Fibroblast of lung (primary cell): Measurements from ENCODE around the gene SEC61B. TPM values are rescaled to one million over a fixed set of nuclear protein-coding genes. Genes with fewer than 3 reads are reported as not detected.

Experiments
- DNase-seq, 2 donors: peaks; one replicate each; pipeline versions ENCODE4 v3.0.0 to v3.0.0-alpha.2; 2010; ENCODE audit warnings: low read depth in 2 of 2
- H2AFZ ChIP-seq: 2 replicates; pipeline ENCODE4 v1.5.1; 2012; ENCODE audit warnings: low read length, control low read depth, inconsistent platforms
- H3K27ac ChIP-seq: 2 replicates; pipeline ENCODE4 v1.5.1; 2011; ENCODE audit warnings: low read length, control low read depth; ENCODE audit not compliant: insufficient read depth
- H3K27me3 ChIP-seq: 2 replicates; pipeline ENCODE4 v1.5.1; 2011; ENCODE audit warnings: mild to moderate bottlenecking, low read length; ENCODE audit not compliant: control insufficient read depth, insufficient read depth
- H3K36me3 ChIP-seq: 2 replicates; pipeline ENCODE4 v1.5.1; 2011; ENCODE audit warnings: low read length; ENCODE audit not compliant: control insufficient read depth, insufficient read depth
- H3K4me1 ChIP-seq: 2 replicates; pipeline ENCODE4 v1.5.1; 2011; ENCODE audit warnings: low read length; ENCODE audit not compliant: control insufficient read depth, insufficient read depth; ENCODE audit errors: extremely low read depth
- H3K4me2 ChIP-seq: 2 replicates; pipeline ENCODE4 v1.5.1; 2011; ENCODE audit warnings: low read length, control low read depth; ENCODE audit not compliant: insufficient read depth; ENCODE audit errors: extremely low read depth
- H3K4me3 ChIP-seq, 4 experiments: fragments of 200-600 bp in 1 of 4; sonication (generic) in 1 of 4; replicated peaks in 1 of 4; 2 replicates each; pipeline ENCODE4 v1.5.1; 2011 to 2016; ENCODE audit warnings: low read length in 4 of 4, low read depth in 3 of 4, mild to moderate bottlenecking in 3 of 4, control low read depth in 2 of 4, inconsistent platforms in 1 of 4, mixed read lengths in 1 of 4; ENCODE audit not compliant: insufficient read depth in 1 of 4; ENCODE audit errors: control extremely low read depth in 1 of 4
- H3K79me2 ChIP-seq: 2 replicates; pipeline ENCODE4 v1.5.1; 2012; ENCODE audit warnings: mild to moderate bottlenecking, low read length, inconsistent platforms; ENCODE audit not compliant: control insufficient read depth, insufficient read depth
- H3K9ac ChIP-seq: 2 replicates; pipeline ENCODE4 v1.5.1; 2011; ENCODE audit warnings: mild to moderate bottlenecking, low read length, control low read depth; ENCODE audit not compliant: insufficient read depth
- H3K9me3 ChIP-seq: 2 replicates; pipeline ENCODE4 v1.5.1; 2012; ENCODE audit warnings: low read depth, low read length; ENCODE audit not compliant: control insufficient read depth, insufficient read depth
- H4K20me1 ChIP-seq: 2 replicates; pipeline ENCODE4 v1.5.1; 2011; ENCODE audit warnings: low read length; ENCODE audit not compliant: control insufficient read depth, insufficient read depth; ENCODE audit errors: extremely low read depth
- EZH2 ChIP-seq: IDR thresholded peaks from 2 replicates; pipeline ENCODE4 v1.5.1; 2012; ENCODE audit warnings: low read length, control low read depth, mild to moderate bottlenecking; ENCODE audit errors: missing control alignments
- polyA plus RNA-seq, 2 donors: library from polyadenylated mRNA; depleted of rRNA in 1 of 2; stranded (reverse) in 1 of 2; unstranded in 1 of 2; fragments of >200 nt; gene quantifications; 2 replicates each; pipeline ENCODE4 v1.2.1, GENCODE V29; 2011 to 2012; ENCODE audit warnings: missing spikeins in 1 of 2
- total RNA-seq: library from RNA; depleted of rRNA; stranded (reverse); fragments of >200 nt; gene quantifications from 2 replicates; pipeline ENCODE4 v1.2.1, GENCODE V29; 2014
- TF ChIP-seq, protein P1 (sequence below), 2 donors: IDR thresholded peaks in 1 of 2; conservative IDR thresholded peaks in 1 of 2; 1 replicate in 1 of 2; 2 replicates in 1 of 2; pipeline ENCODE4 v1.5.1; 2011 to 2012; ENCODE audit warnings: low read length in 2 of 2, control low read depth in 1 of 2, inconsistent platforms in 1 of 2, low read depth in 1 of 2, mild to moderate bottlenecking in 1 of 2

The SEC61B gene
- total and polyA plus RNA-seq, 2 donors (not counting 1 experiment from before 2014, with no cell fraction given): 58.8 to 213 TPM

DNA sequence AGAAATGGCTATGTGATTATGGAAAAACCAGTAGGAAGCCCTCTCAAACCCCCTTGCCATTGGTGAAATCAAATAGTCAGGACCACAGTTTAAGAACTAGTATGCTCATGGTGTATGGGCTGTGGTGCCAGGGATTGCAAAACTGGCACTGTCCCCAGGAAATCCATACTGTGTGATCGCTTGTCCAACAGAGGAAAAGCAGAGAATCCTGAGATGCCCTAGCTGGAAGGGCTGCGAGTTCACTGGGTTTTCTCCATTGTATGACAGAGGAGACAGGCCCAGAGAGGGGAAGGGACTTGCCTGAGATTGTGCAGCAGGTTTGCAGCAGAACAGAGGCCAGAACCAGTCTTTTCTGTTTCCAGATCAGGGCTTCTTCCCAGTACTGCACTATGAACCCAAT lies 12.5 kb downstream of the SEC61B start:
- Histone ChIP-seq H3K27ac (no peak overlapping the region), H4K20me1 (no peaks in the 10 kb centered on the region), H3K27me3 (no peaks in the 10 kb centered on the region), H3K79me2 (no peaks in the 10 kb centered on the region), H2AFZ (no peak overlapping the region), H3K9ac (no peak overlapping the region), H3K4me1 (peaks cover under 1% of the 10 kb centered on the region), H3K4me2 (no peak overlapping the region), H3K36me3 (peaks cover 6% of the 10 kb centered on the region), H3K4me3 (no peak overlapping the region), H3K9me3 (no peaks in the 10 kb centered on the region)
- TF ChIP-seq, protein P1, sequence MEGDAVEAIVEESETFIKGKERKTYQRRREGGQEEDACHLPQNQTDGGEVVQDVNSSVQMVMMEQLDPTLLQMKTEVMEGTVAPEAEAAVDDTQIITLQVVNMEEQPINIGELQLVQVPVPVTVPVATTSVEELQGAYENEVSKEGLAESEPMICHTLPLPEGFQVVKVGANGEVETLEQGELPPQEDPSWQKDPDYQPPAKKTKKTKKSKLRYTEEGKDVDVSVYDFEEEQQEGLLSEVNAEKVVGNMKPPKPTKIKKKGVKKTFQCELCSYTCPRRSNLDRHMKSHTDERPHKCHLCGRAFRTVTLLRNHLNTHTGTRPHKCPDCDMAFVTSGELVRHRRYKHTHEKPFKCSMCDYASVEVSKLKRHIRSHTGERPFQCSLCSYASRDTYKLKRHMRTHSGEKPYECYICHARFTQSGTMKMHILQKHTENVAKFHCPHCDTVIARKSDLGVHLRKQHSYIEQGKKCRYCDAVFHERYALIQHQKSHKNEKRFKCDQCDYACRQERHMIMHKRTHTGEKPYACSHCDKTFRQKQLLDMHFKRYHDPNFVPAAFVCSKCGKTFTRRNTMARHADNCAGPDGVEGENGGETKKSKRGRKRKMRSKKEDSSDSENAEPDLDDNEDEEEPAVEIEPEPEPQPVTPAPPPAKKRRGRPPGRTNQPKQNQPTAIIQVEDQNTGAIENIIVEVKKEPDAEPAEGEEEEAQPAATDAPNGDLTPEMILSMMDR (conservative IDR thresholded peaks at IDR 0.05 in 1 of 2, IDR thresholded peaks at IDR 0.05 in 1 of 2; ENCODE audit: low read depth in 1 of 2, low read length in 2 of 2): no peak
- TF ChIP-seq EZH2: no peak
- DNase-seq: no peak

DNA sequence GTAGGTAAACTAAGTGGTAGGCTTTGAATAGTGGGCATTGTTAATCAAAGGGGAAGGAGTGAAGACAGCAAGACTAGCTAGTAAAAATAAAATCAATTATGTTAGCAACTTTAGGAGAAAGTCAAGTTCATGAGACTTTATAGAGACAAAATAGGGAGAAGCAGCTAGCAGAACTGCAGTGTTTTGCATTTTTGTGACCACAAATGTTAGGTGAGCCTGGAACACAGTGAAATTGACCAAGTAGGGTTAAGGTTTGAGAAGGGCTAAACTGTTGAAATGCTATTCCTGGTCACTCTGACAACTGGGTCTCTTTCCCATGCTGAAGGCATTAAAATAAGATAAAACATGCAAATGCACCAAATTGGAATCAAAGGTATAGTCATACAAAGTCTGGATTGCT lies 13.0 kb downstream of the SEC61B start:
- Histone ChIP-seq H3K4me3 (no peak overlapping the region), H3K27me3 (no peaks in the 10 kb centered on the region), H3K4me2 (no peak overlapping the region), H3K9me3 (no peaks in the 10 kb centered on the region), H3K79me2 (no peaks in the 10 kb centered on the region), H2AFZ (no peak overlapping the region), H4K20me1 (no peaks in the 10 kb centered on the region), H3K27ac (no peak overlapping the region), H3K4me1 (peaks cover 2% of the 10 kb centered on the region), H3K9ac (no peak overlapping the region), H3K36me3 (peaks cover 6% of the 10 kb centered on the region)
- TF ChIP-seq, protein P1 (conservative IDR thresholded peaks at IDR 0.05 in 1 of 2, IDR thresholded peaks at IDR 0.05 in 1 of 2; ENCODE audit: low read depth in 1 of 2, low read length in 2 of 2): no peak
- TF ChIP-seq EZH2: no peak
- no peak for DNase-seq

DNA sequence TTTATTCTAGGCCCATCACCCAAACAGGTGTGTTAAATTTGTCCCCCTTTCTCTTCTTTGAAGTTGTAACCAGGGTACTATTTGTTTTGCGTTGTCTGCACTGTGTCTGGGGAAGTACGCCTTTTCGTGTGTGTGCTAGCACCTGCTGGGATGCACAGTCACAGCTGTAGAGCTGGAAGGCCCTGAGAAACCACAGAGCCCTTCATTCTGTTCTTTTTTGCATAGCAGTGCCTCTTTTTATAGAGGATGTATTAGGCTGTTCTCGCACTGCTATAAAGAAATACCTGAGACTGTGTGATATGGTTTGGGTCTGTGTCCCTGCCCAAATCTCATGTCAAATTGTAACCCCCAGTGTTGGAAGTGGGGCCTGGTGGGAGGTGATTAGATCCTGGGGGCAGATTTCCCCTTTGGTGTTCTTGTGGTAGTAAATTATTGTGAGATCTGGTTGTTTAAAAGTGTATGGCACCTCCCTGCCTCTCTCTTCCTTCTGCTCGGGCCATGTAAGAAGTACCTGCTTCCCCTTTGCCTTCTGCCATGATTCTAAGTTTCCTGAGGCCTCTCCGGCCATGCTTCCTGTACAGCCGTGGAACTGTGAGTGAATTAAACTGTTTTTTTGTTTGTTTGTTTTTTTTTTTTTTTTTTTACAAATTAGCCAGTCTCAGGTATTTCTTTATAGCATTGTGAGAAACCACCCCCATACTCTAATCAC lies 14.0 kb downstream of the SEC61B start:
- H3K79me2 ChIP-seq: no peaks in the 10 kb centered on the region
- no peak overlapping the region for H3K4me2 ChIP-seq
- no peak overlapping the region for H3K9ac ChIP-seq
- H4K20me1 ChIP-seq: no peaks in the 10 kb centered on the region
- H3K36me3 ChIP-seq: peaks cover 2% of the 10 kb centered on the region
- TF ChIP-seq, protein P1 (conservative IDR thresholded peaks at IDR 0.05 in 1 of 2, IDR thresholded peaks at IDR 0.05 in 1 of 2; ENCODE audit: low read depth in 1 of 2, low read length in 2 of 2): no peak
- no peak for TF ChIP-seq EZH2
- no peaks in the 10 kb centered on the region for H3K27me3 ChIP-seq
- peaks cover 2% of the 10 kb centered on the region for H3K4me1 ChIP-seq
- H2AFZ ChIP-seq: no peak overlapping the region
- no peak overlapping the region for H3K4me3 ChIP-seq
- no peaks in the 10 kb centered on the region for H3K9me3 ChIP-seq
- DNase-seq: no peak
- H3K27ac ChIP-seq: no peak overlapping the region
